HG02610 (cell line): ENCODE data around the gene ILDR2.

Experiments used
- ATAC-seq: cut with Tn5 transposase; IDR thresholded peaks from one replicate; pipeline ENCODE4 v1.9.1; 2021; ENCODE audit warnings: mild to moderate bottlenecking, moderate library complexity; ENCODE audit not compliant: unreplicated experiment

The ILDR2 gene

GRCh38 chr1:166975361-166976129, at the start of gene ILDR2:
TSS of gene ILDR2 (minus strand) at chr1:166975540. CDS start at chr1:166975268, 272 bp downstream.
- ATAC-seq: peak; percentile 68

GRCh38 chr1:167022384-167022783, 47.0 kb upstream of the ILDR2 start:
- ATAC-seq: peak; percentile 80

- ATAC-seq: no peak
Observed at GRCh38 chr1:167016100-167016750, 40.9 kb upstream of the ILDR2 start.

- no peak for ATAC-seq
Observed at GRCh38 chr1:167013108-167013929, 38.0 kb upstream of the ILDR2 start.

DNA sequence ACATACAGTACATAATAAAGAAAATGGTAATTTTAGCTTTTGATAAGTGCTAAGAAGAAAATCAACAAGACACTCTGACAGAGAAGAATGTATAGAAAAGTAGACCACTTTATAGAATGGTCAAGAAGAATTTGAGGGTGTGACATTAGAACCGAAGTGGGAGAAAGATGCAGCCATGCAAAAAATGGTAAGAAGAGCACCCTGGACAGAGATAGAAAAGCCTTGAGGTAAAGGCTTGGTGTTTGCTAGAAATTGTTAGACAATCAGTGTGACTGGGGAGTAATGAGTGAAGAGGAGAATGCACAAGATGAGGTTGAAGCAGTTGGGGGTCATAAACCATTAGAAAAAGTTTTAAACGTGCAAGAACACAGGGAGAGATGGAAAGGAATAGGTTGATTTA, 37.2 kb upstream of the ILDR2 start:
- ATAC-seq: no peak

GRCh38 chr1:167011560-167012191, 36.3 kb upstream of the ILDR2 start:
- ATAC-seq: no peak

DNA sequence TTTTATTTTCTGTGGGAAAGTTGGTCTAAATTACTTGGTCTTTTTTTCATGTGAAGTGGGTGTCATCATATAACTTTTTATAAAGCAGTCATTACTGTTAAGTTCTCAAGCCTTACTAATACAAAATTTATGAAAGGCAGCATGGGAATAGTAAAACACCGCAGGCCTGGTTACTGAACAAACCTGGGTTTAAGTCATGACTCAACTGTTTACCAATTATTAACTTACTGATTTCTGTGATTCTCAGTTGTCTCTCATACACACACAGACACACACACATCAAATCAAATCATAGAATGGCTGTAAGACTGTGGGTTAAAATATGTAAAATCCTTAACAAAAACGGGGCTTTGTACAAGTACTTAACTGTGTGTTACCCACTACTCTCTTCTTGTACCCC, 28.4 kb upstream of the ILDR2 start:
- no peak for ATAC-seq

- ATAC-seq: no peak
Observed at GRCh38 chr1:167002354-167002753, 27.0 kb upstream of the ILDR2 start.

DNA sequence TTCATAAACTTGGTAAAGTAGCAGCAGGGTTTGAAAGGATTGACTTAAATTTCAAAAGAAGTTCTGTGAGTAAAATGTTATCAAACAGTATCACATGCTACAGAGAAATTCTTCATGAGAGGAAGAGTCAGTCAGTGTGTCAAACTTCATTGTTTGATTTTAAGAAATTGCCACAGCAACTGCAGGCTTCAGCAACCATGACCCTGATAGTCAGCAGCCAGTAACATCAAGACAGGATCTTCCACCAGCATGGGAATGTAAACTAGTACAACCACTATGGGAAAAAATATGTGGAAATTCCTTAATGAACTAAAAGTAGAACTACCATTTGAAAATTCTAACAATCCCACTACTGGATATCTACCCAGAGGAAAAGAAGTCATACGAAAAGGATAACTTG, 25.2 kb upstream of the ILDR2 start:
- no peak for ATAC-seq

GRCh38 chr1:166999500-167000055, 24.2 kb upstream of the ILDR2 start:
- ATAC-seq: no peak

GRCh38 chr1:166999075-166999474, 23.7 kb upstream of the ILDR2 start:
- no peak for ATAC-seq

- no peak for ATAC-seq
Observed at GRCh38 chr1:166988974-166989515, 13.7 kb upstream of the ILDR2 start, which contains the start of gene MAEL. TSS of gene MAEL (plus strand) at chr1:166989280. CDS start at chr1:166989353, 73 bp downstream.

DNA sequence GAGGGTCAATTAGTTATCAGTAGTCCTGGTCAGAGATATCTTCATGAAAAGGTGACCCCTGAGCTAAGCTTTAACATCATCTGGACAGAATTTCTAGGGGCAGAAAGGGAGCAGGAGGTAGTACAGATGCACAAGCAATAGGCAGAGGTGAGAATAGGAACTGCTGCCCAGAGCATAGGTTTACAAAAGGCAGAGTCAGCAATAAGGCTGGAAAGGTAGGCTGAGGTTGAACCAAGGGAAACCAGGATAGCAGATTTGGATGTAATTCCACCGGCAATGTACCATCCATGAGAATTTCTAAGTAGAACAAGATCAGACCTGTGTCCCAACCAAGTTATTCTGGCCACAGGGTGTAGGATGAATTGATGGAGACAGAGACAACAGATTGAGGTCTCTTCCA, 6.2 kb upstream of the ILDR2 start:
- ATAC-seq: no peak

GRCh38 chr1:166980818-166981217, 5.5 kb upstream of the ILDR2 start:
- ATAC-seq: no peak

DNA sequence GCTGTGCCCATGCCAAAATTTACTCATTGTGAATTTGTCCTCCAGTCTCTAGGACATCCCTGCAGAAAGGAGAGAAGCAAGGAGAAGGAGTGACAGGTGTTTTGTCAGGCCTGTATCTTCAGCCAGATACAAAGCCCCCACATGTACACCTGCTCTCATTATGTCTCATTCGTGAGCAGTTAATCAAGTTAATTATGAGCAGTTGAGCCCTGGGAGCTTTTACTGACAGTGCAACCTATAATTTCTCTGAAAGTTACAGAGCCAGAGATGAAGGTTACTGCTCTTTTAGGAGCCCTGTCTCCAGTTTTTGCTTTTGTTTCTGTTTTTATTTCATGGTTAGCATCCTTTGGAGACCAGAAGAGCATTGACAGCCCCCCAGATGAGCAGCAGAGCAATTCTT, 5.0 kb upstream of the ILDR2 start:
- ATAC-seq: no peak

GRCh38 chr1:166978821-166979220, 3.5 kb upstream of the ILDR2 start:
- peak; percentile 55 for ATAC-seq

GRCh38 chr1:166977951-166978350, 2.6 kb upstream of the ILDR2 start:
- no peak for ATAC-seq

DNA sequence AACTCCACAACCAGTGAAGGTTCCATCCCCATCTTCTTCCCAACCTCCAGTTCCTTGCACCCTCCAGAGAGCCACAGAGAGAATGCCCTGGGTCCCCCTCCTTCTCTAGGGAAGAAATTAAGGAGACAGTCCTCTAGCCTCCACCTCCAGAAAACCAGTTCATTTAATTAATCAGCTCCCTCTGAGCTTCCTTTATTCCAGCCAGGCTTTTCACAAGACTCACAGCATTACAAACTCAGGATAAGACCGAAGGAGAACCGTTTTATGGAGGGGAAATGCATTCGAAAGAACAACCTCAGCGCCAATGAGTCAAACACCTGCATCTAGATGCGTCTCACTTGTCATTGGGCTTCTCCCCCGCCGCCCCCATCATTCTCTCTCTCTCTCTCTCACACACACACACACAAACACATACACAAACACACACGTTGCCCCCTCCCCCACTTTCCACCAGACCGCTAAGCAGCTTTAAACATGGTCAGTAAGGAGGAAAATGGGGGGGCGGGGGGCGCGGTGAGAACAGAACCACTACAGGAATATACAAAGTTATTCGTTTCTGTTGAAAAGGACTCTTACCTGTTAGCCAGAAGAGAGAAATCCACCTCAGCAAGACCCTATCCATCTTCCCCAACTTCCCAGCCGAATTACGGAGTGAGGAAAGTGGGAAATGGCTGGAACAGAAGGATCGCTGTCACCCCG, 544 bp downstream of the ILDR2 start:
- no peak for ATAC-seq

- no peak for ATAC-seq
Observed at GRCh38 chr1:166972826-166973225, 2.5 kb downstream of the ILDR2 start.

GRCh38 chr1:166972193-166972592, 3.1 kb downstream of the ILDR2 start:
- ATAC-seq: no peak
